OCI-LY7 (cell line): Measurements from ENCODE around the gene SNAP91. TPM values are rescaled to one million over a fixed set of nuclear protein-coding genes. Genes with fewer than 3 reads are reported as not detected.

Experiments used
- BruUV-seq: library from RNA; stranded (reverse); fragments of 400-500 nt; replicated peaks from 2 replicates; lab custom pipeline; 2021; lab: Mats Ljungman, UMichigan
- CTCF ChIA-PET: fragments of 300-600 bp; sonication (Branson Sonifier 250); formaldehyde crosslinking; loops from one replicate; lab custom pipeline; 2022; ENCODE audit warnings: antibody characterized with exemption; ENCODE audit not compliant: unreplicated experiment; lab: Charles Lee
- POLR2A ChIA-PET: fragments of 300-600 bp; sonication (Branson Sonifier 250); formaldehyde crosslinking; loops from one replicate; lab custom pipeline; 2022; ENCODE audit warnings: antibody characterized with exemption; lab: Charles Lee
- DNase-seq: peaks from one replicate; pipeline ENCODE4 v3.0.0-alpha.2; 2015; ENCODE audit warnings: low spot score
- H2AFZ ChIP-seq: fragments of 200-600 bp; sonication (generic), shearing (Covaris generic); 2 replicates; pipeline ENCODE4 v1.6.1; 2014; ENCODE audit warnings: mild to moderate bottlenecking, antibody characterized with exemption, low read length, moderate library complexity
- H3K27ac ChIP-seq: fragments of 200-600 bp; sonication (generic); 2 replicates; pipeline ENCODE4 v1.5.1; 2014; ENCODE audit warnings: mixed run types, low read depth, mild to moderate bottlenecking, moderate library complexity, low read length, inconsistent platforms; ENCODE audit not compliant: poor library complexity, severe bottlenecking
- H3K36me3 ChIP-seq: fragments of 200-600 bp; sonication (generic); 2 replicates; pipeline ENCODE4 v1.6.1; 2014; ENCODE audit warnings: mild to moderate bottlenecking, antibody characterized with exemption, low read length, moderate library complexity, mixed read lengths; ENCODE audit not compliant: insufficient read depth
- H3K4me1 ChIP-seq: fragments of 200-600 bp; sonication (generic); 2 replicates; pipeline ENCODE4 v1.5.1; 2014; ENCODE audit warnings: mild to moderate bottlenecking, low read length; ENCODE audit not compliant: insufficient read depth, poor library complexity, severe bottlenecking
- H3K4me2 ChIP-seq: fragments of 200-600 bp; sonication (generic); 2 replicates; pipeline ENCODE4 v1.6.1; 2014; ENCODE audit warnings: mild to moderate bottlenecking, low read length
- H3K4me3 ChIP-seq: fragments of 200-600 bp; sonication (generic); 2 replicates; pipeline ENCODE4 v1.5.1; 2014; ENCODE audit warnings: mild to moderate bottlenecking, low read depth, low read length; ENCODE audit not compliant: poor library complexity, severe bottlenecking
- H3K79me2 ChIP-seq: fragments of 200-600 bp; sonication (generic); 2 replicates; pipeline ENCODE4 v1.6.1; 2016; ENCODE audit warnings: low read depth, mild to moderate bottlenecking, low read length, moderate library complexity, mixed read lengths; ENCODE audit not compliant: insufficient read depth
- H3K9me2 ChIP-seq: fragments of 200-600 bp; sonication (generic); 2 replicates; pipeline ENCODE4 v1.6.1; 2016; ENCODE audit warnings: mild to moderate bottlenecking, low read length, mixed read lengths; ENCODE audit not compliant: insufficient read depth
- H3K9me3 ChIP-seq: fragments of 200-600 bp; sonication (generic); 2 replicates; pipeline ENCODE4 v1.6.1; 2014; ENCODE audit warnings: mild to moderate bottlenecking, mixed run types, low read length, mixed read lengths
- H4K20me1 ChIP-seq: fragments of 200-600 bp; sonication (generic); 2 replicates; pipeline ENCODE4 v1.6.1; 2014; ENCODE audit warnings: mild to moderate bottlenecking, antibody characterized with exemption, low read length, moderate library complexity, mixed read lengths; ENCODE audit not compliant: insufficient read depth
- EZH2phosphoT487 ChIP-seq: fragments of 200-600 bp; sonication (generic); IDR thresholded peaks from 2 replicates; pipeline ENCODE4 v1.6.1; 2018; ENCODE audit warnings: low read depth, borderline replicate concordance, mild to moderate bottlenecking, mixed run types, antibody characterized with exemption, low read length, moderate library complexity, mixed read lengths
- intact Hi-C: fragments of 100-400 bp; cut with micrococcal nuclease; formaldehyde crosslinking; loops from one replicate; pipeline ENCODE4 v1.10.0; 2022; ENCODE audit not compliant: unreplicated experiment
- total RNA-seq, 2 experiments: library from RNA; depleted of rRNA in 1 of 2; stranded (reverse); fragments of >200 nt in 1 of 2; shearing (Covaris generic) in 1 of 2; gene quantifications; 2 replicates each; pipeline ENCODE4 v1.2.3, GENCODE V29; 2014 to 2022
- TF ChIP-seq, protein P1 (sequence below): fragments of 200-600 bp; sonication (generic); conservative IDR thresholded peaks from 2 replicates; pipeline ENCODE4 v1.5.1; 2014; ENCODE audit warnings: mild to moderate bottlenecking, antibody characterized with exemption, low read length, moderate library complexity, mixed read lengths

SNAP91 gene
- total RNA-seq, 2 experiments from 2014 or later, result not detected

DNA sequence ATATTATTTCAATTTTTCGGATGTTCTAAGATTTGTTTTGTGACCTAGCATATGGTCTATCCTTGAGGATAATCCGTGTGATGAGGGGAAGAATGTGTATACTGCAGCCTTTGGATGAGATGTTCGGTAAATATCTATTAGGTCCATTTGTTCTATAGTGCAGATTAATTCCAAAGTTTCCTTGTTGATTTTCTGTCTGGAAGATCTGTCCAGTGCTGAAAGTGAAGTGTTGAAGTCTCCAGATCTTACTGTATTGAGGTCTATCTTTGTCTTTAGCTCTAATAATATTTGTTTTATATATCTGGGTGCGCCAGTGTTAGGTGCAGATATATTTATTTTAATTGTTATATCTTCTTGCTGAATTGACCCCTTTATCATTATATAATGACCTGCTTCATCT lies 32.2 kb upstream of the SNAP91 start:
- Histone ChIP-seq H3K4me1 (no peaks in the 10 kb centered on the region), H3K79me2 (no peaks in the 10 kb centered on the region), H4K20me1 (no peaks in the 10 kb centered on the region), H3K27ac (no peak overlapping the region), H3K9me3 (no peaks in the 10 kb centered on the region), H3K4me3 (no peak overlapping the region), H3K36me3 (no peaks in the 10 kb centered on the region), H3K9me2 (no peaks in the 10 kb centered on the region), H2AFZ (no peak overlapping the region), H3K4me2 (no peak overlapping the region)
- BruUV-seq, result no TSS peak
- intact Hi-C loops, result no loop called here
- POLR2A ChIA-PET, result no interaction called here
- no peak for TF ChIP-seq EZH2phosphoT487
- TF ChIP-seq, protein P1, sequence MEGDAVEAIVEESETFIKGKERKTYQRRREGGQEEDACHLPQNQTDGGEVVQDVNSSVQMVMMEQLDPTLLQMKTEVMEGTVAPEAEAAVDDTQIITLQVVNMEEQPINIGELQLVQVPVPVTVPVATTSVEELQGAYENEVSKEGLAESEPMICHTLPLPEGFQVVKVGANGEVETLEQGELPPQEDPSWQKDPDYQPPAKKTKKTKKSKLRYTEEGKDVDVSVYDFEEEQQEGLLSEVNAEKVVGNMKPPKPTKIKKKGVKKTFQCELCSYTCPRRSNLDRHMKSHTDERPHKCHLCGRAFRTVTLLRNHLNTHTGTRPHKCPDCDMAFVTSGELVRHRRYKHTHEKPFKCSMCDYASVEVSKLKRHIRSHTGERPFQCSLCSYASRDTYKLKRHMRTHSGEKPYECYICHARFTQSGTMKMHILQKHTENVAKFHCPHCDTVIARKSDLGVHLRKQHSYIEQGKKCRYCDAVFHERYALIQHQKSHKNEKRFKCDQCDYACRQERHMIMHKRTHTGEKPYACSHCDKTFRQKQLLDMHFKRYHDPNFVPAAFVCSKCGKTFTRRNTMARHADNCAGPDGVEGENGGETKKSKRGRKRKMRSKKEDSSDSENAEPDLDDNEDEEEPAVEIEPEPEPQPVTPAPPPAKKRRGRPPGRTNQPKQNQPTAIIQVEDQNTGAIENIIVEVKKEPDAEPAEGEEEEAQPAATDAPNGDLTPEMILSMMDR, result no peak
- CTCF ChIA-PET, result no interaction called here
- DNase-seq, result no peak

DNA sequence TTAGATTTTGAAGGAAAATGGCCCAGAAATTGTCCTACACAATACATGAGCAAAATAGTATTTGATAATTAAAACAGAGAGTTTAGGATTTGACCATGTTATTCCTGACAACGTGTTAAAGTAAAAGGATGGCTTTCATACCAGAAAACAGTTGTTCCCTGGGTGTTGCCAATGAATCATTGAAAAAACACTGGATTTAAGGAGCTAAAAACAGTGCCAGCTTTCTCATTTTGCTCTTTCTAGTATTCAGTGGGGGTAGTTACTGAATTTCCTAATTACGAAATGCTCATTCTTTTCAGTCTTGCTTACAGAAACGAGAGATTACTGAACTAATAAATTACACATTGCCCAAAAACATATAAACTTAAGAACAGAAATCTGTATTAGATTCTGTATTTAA lies 26.6 kb upstream of the SNAP91 start:
- no peaks in the 10 kb centered on the region for H4K20me1 ChIP-seq
- no peak overlapping the region for H3K27ac ChIP-seq
- no peak overlapping the region for H3K4me3 ChIP-seq
- H3K4me1 ChIP-seq, result no peaks in the 10 kb centered on the region
- DNase-seq, result no peak
- H3K9me2 ChIP-seq, result no peaks in the 10 kb centered on the region
- TF ChIP-seq EZH2phosphoT487, result no peak
- TF ChIP-seq, protein P1, result no peak
- intact Hi-C loops, result no loop called here
- H3K79me2 ChIP-seq, result no peaks in the 10 kb centered on the region
- no TSS peak for BruUV-seq
- no peaks in the 10 kb centered on the region for H3K36me3 ChIP-seq
- H3K9me3 ChIP-seq, result no peaks in the 10 kb centered on the region
- no peak overlapping the region for H3K4me2 ChIP-seq
- POLR2A ChIA-PET, result no interaction called here
- CTCF ChIA-PET, result no interaction called here
- H2AFZ ChIP-seq, result no peak overlapping the region

DNA sequence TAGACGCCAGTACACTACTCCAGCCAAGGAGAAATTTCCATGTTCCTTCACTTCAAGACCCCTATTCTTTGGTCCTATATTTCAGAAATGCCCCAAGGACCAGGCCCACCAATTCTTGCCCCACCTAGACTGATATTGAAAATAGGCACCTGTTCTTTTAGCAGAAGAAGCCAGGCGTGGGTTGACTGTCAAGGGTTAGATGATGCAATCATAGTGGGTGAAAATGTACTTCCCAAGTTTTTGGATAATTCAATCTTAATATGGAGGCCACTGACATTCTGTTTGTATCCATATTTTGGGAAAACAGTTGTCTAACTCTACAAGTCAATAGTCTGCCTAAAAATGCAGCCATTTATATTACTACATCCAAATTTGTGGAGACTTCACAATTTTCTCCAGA lies 21.0 kb upstream of the SNAP91 start:
- Histone ChIP-seq H3K27ac (no peak overlapping the region), H3K79me2 (no peaks in the 10 kb centered on the region), H3K4me1 (no peaks in the 10 kb centered on the region), H3K4me2 (no peak overlapping the region), H3K9me3 (no peaks in the 10 kb centered on the region), H2AFZ (no peak overlapping the region), H3K9me2 (no peaks in the 10 kb centered on the region), H3K4me3 (no peak overlapping the region), H3K36me3 (no peaks in the 10 kb centered on the region), H4K20me1 (no peaks in the 10 kb centered on the region)
- BruUV-seq, result no TSS peak
- ChIA-PET POLR2A (no interaction called here), CTCF (no interaction called here)
- TF ChIP-seq, protein P1, result no peak
- no peak for TF ChIP-seq EZH2phosphoT487
- intact Hi-C loops, result no loop called here
- no peak for DNase-seq
